SHP77 (cell line): ENCODE data around the gene CCDC27.

Source experiments
- DNase-seq, 2 experiments: peaks; one replicate each; lab custom pipeline; 2025; lab: John Stamatoyannopoulos, UW

CCDC27 gene

DNA sequence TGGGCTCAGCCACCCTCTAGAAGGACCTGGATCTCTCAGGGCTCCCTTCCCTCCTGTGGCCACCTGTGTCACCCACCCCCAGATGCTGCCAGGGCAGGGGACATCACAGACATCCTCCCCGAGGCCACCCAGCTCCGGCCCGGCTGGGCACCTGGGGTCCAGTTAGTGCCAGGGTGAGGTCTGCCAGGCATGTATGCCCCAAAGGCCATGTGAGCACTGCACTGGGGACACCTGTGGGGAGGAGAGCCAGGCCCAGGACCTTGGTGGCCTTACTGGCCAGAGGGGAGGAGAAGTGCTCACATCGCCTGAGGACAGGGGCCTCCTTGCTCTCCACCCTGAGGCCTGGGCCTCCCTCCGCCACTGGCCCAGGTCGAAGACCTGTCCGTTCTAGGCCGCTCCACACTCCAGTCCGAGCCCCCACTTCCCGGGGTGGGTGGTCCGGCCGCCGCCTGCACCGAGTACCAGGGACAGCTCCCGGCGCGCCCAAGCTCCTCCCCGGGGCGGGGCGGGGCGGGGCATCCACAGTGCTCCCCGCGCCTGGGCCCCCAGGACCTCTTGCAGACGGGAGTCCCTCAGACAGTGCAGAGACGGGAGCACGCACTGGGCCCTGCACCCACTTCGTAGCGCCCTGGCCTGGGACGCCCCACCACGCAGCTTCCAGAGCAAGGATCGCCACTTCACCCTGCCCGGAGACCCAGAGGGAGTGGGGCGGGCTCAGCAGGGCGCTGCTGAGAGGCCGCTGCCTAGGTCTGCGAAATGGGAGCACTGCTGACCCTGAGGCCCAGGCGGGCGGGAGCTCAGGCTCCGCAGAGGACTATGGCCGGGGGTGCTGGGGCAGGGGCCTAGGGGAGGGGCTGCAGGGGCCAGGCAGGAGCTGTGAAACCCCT is 34.3 kb upstream of the CCDC27 start:
- DNase-seq: no peak

DNA sequence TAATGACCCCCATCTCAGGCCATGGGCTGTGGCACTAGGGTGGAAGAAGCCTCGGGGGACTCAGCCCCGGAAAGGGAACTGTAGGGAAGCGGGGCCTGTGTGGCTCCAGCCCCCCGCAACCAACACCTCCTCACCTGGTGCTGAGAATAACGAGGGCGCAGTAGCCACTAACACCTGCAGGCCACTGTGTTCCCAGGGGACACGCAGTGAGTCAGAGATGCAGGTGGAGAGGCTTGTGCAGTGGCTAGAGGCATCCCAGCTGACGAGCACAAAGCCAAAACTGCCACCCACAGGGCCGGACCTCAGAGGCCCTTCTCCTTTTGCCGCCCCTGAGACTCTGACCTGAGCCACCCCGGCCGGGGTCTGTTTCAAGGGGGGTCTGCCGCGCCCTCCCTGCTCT is 33.5 kb upstream of the CCDC27 start:
- DNase-seq: no peak

DNA sequence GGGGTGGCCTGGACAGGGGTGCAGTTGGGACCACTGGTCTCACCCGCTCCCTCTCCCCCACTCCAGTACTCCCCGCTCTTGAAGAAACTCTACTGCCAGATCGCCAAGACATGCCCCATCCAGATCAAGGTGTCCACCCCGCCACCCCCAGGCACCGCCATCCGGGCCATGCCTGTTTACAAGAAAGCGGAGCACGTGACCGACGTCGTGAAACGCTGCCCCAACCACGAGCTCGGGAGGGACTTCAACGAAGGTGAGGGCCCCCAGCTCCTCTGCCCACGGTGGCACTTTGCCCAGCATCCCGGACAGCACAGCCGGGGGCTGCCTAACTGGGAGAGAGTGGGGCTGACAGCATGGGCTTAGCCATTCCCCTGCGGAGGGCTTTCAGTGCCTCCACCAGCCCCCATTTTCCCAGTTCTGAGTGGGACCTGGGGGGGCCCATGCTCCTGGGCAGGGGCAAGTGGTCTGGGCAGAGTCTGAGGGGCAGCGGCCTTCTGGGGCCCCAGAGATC is 30.2 kb upstream of the CCDC27 start:
- no peak for DNase-seq

DNA sequence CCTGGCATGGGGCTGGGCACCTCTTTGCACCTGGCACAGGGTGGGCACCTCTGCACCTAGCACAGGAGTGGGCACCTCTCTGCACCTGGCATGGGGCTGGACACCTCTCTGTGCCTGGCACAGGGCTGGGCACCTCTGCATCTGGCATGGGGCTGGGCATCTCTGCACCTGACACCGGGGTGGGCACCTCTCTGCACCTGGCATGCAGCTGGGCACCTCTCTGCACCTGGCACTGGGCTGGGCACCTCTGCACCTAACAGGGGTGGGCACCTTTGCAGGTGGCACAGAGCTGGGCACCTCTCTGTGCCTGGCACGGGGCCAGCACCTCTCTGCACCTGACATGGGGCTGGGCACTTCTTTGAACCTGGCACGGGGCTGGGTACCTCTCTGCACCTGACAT is 29.4 kb upstream of the CCDC27 start:
- no peak for DNase-seq

DNA sequence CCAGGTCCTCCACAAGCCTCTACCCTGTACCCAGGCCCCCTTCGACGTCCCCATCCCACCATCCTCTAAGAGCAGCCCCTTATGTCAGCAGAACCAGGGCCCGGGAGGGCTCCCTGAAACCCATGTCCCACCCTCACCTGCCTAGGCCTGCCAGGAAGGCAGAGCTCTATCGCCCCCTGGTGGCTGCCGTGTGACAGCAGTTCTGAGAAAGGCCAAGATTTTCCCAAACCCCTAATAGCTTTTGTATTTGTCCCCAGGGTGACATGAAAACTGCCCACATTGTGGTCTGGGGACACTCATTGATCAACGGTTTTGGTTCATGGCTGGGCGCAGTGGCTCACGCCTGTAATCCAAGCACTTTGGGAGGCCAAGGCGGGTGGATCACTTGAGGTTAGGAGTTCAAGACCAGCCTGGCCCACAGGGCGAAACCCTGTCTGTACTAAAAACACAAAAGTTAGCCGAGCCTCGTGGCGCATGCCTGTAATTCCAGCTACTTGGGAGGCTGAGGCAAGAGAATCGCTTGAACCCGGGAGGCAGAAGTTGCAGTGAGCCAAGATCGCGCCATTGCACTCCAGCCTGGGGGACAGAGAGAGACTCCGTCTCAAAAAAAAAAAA is 27.7 kb upstream of the CCDC27 start:
- DNase-seq: peak; percentile 51 to 63

DNA sequence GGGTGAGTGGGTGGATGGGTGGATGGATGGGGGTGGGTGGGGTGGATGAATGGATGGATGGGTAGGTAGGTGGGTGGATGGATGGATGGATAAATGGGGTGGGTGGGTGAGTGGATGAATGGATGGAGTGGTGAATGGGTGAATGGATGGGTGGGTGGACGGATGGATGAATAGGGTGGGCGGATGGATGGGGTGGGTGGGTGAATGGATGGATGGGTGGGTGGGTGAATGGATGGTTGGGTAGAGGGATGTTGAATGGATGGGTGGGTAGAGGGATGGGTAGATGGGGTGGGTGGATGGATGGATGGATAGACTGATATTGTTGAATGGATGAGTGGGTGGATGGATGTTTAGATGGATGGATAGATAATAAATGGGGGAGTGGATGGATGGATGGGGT is 26.9 kb upstream of the CCDC27 start:
- DNase-seq: no peak

DNA sequence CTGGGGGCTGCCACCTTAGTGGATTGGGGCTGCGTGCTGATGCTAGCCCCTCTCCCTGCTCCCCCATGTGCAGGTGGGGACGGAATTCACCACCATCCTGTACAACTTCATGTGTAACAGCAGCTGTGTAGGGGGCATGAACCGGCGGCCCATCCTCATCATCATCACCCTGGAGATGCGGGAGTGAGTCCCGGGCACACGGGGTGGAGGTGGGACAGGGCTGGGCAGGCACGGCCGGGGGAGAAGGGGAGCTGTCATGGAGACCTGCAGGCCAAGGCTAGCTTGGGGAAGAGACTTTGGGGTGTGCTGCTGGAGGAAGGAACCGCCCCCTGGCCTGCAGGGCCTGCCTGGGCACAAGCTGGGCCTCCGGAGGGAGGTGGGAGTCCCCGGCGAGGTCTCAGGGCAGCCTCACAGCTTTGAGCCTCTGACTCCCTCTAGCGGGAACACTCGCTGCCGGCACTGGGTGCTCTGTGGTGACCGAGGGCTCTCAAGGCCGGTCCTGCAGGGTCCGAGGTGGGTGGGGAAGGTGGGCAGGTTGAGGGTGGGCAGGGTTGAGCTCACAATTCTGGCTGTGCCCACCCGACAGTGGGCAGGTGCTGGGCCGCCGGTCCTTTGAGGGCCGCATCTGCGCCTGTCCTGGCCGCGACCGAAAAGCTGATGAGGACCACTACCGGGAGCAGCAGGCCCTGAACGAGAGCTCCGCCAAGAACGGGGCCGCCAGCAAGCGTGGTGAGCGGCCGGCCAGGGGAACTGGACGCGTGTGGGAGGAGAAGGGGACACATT is 25.0 kb upstream of the CCDC27 start:
- DNase-seq: no peak

DNA sequence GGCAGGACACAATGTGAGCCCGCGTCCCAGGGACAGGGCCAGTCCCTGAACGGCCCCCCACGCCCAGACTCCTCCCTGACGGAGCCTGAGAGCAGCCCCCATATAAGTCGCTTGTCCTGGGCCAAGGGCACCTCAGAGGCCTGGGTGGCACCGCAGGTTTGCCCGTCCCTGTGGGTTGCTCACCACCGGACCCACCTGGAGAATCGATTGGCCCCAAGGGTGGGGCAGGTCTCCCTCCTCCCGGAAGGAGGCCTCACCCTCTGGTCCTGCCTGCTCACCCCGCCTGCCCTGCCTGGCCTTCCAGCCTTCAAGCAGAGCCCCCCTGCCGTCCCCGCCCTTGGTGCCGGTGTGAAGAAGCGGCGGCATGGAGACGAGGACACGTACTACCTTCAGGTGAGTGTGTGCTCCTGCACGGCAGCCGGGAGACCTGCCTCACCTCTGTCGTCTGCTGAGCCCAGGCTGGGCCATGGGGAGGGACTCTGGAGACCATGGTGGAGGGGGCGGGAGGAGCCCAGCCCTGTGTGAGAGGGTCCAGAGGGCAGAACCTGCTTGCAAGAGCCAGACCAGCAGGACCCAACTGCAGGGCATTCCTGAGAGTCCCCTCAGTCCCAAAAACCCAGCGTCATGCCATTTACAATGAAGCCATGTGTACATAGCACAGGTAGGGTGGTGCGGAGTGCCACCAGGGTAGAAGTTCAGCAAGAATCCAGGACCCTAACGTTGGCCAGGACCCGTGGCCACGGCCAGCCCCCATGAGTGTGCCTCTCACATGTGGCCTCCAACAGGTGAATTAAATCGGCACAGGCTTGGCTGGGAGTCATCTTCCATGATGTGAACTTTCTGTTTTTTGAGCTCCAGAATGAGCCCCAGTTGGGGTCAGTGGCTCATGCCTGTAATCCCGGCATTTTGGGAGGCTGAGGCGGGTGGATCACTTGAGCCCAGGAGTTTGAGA is 24.1 kb upstream of the CCDC27 start:
- DNase-seq: no peak

DNA sequence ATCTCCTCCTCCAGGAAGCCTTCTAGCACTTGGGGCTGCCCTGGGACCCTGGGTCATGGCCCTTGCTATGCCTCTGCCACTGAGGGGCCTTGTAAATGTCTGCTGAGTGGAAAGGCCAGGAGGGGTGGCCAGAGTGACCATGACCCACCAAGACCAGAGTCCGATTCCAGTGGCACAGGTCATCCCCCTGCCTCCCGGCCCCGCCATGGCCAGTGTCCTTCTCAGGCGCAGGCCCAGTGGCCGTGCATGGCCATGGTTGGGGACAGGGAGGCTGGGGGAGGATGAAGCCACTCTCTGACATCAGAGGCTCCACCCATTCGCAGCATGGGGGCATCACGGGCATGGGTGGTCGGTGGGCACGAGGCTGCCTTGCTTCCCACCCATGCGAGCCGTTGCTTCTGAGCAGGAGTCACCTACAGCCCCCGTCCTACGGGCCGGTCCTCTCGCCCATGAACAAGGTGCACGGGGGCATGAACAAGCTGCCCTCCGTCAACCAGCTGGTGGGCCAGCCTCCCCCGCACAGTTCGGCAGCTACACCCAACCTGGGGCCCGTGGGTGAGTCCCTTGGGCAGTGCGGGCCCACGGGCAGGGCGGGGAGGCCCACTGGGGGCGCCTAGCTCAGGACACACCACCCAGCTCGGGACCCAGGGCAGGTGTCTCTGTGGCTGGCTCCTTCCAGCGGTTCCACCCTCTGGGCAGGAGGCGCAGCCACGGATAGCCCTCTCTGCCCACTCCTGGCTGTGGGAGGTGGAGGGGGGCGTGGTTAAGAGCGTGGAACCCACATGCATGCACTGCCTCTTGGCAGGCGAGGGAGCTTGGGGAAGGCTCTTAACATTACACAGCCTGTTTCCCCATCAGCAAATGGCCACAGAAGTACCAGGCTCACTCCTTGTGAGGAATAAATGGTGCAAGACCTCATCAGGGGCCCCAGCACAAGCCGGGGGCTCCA is 22.4 kb upstream of the CCDC27 start:
- no peak for DNase-seq

DNA sequence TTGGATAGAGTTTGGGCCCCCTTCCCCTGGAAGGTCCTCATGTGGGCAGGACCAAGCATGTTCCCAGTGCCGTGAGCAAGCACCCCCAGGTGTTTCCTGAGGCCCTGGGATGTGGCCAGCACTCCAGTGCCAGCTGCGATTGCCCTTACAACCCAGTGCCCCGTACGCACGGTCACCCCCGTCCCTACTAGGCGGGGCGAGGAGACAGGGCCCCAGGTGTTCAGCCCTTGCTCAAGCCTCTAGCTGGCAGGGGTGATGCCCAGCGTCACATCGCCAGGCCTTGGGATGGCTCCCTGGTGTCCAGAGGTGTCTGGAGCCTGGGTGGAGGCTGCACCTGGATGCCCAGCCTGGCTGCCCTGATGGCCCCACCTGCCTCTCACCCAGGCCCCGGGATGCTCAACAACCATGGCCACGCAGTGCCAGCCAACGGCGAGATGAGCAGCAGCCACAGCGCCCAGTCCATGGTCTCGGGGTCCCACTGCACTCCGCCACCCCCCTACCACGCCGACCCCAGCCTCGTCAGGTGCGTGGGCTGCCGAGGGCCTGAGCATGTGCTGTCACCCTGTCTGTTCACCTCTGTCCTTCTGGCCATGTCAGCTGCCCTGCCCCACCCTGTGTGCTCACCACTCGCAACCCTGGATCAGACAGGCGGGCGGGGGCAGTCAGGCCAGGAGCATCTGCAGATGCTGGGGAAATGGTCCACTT is 21.6 kb upstream of the CCDC27 start:
- DNase-seq: no peak

DNA sequence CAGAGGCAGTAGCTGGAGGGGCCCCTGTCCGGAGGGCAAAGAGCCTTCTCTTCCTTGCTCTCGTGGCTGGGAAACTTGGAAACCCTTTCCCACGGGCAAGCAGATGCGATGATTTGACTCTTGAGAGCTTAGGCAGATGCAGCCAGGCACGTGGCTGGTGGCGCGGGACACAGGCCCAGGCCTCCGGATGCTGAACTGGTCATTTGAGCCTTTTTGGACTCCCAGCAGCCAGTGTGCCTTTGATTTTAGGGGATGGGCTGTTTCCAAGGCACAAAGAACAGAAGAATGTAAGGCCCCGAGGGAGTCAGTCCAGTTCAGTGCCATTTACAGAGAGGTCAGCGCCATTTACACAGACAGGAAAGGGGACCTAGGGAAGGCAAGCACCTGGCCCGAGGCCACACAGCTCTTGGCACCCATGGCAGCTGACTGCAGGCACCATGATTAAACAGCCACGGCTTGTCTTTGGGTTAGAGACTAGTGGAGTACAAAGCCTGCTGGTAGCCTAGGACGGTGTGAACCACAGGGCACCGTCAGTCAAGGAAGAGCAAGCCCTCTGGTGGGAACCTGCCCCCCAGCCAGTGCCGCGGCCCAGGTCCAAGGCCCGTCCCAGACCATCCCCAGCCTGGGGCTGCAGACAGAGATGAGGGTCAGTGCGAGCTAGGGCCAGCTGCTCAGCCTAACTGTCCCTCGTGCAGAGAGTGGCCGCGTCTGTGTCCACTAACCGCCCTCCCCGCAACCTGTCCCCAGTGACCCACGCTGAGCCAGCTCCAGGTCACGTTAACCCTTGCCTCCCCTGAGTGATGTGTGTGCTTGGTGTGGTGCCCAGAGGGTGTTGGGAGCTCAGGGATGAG is 20.4 kb upstream of the CCDC27 start:
- DNase-seq: no peak

DNA sequence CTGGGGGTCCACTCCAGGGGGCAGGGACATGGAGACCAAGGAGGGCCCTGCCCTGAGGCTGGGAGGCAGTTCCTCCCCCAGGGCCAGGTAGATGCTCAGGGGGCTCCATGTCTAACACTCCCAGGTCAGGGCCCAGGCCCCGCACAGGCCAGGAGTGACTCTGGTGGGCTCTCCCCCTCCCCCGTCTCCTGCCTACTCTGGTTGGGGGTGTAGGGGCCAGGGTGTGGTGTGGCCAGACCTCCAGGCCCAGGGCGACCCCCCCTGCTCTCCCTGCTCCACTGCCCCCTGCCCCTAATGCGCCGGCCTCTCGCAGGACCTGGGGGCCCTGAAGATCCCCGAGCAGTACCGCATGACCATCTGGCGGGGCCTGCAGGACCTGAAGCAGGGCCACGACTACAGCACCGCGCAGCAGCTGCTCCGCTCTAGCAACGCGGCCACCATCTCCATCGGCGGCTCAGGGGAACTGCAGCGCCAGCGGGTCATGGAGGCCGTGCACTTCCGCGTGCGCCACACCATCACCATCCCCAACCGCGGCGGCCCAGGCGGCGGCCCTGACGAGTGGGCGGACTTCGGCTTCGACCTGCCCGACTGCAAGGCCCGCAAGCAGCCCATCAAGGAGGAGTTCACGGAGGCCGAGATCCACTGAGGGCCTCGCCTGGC is 19.7 kb upstream of the CCDC27 start:
- DNase-seq: no peak

DNA sequence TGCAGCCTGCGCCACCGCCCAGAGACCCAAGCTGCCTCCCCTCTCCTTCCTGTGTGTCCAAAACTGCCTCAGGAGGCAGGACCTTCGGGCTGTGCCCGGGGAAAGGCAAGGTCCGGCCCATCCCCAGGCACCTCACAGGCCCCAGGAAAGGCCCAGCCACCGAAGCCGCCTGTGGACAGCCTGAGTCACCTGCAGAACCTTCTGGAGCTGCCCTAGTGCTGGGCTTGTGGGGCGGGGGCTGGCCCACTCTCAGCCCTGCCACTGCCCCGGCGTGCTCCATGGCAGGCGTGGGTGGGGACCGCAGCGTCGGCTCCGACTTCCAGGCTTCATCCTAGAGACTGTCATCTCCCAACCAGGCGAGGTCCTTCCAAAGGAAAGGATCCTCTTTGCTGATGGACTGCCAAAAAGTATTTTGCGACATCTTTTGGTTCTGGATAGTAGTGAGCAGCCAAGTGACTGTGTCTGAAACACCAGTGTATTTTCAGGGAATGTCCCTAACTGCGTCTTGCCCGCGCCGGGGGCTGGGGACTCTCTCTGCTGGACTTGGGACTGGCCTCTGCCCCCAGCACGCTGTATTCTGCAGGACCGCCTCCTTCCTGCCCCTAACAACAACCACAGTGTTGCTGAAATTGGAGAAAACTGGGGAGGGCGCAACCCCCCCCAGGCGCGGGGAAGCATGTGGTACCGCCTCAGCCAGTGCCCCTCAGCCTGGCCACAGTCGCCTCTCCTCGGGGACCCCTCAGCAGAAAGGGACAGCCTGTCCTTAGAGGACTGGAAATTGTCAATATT is 19.0 kb upstream of the CCDC27 start:
- no peak for DNase-seq

DNA sequence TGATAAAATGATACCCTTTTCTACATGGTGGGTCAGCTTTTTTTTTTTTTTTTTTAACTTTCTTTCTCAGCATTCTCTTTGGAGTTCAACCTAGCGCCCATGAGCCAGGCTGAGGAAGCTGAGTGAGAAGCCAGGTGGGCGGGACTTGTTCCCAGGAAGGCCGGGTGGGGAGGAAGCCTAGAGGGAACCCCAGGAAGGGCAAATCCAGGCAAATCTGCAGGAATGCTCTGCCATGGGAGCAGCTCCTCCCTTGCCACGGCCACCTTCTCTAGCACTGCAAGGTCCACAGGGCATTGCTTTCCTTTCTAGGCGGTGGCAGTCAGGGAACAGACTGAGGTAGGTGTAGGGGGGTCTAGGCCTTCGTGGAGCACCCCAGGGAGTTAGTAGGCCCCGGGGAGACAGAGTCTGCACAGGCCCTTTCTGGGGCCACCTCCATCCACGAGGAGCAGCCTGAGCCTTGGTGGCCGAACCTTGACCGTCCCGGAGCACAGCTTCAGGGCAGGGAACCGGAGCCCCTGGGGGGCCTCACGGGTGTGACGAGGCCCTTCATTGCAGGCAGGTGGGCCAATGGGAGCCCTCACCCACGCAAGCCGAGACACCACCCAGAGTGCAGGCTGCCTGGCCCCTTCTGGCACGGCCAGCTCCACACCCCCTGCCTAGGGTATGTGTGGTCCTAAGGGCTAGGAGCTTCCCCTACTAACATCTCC is 18.2 kb upstream of the CCDC27 start:
- DNase-seq: no peak

DNA sequence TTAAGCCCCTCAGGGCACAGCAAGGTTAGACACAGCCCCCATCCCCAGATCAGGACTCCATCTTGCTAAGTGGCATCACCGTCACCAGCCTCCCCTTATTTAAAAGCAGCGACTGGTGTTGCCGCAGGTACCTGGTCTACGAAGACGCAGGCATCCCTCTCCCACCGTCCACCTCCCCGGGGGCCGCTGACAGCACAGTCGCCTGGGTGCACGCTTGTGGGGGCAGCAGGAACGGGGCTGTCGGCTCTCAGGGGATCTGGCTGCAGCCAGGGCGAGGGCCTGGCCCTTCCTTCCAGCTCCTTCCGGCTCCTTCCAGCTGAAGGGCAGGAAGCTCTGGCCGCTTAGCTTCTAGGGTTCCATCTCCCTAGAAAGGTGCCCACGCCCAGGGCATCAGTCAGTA is 17.6 kb upstream of the CCDC27 start:
- no peak for DNase-seq

DNA sequence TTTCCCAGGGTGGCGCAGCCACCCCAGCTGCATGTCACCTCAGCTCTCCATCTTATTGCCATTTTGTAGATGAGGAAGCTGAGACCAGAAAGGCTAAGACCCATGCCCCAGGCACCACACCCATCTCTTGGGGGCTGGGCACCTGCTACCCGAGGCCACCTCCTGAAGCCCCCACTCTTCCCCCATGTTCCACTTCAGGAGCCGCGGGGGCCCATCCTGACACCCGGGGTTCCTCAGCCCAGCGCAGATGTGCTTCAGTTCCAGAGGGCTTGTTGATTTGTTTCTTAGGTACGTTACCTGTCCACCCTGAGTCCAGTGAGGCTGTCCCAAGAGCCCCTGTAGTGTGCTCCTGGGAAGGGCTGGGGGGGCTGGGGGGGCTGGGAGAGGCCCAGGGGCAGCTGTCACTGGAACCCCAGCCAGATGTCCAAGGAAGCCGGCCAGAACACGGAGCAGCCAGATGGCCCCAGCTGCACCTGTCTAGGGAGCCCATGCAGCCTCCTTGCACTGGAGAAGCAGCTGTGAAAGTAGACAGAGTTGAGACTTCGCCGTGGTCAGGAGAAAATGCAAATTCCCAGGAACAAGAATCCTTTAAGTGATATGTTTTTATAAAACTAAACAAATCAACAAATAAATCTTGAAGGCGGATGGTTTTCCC is 17.1 kb upstream of the CCDC27 start:
- peak in 1 of 2 experiments; percentile 22 for DNase-seq
